Measurements from ENCODE around the gene NUCB2.

DNA sequence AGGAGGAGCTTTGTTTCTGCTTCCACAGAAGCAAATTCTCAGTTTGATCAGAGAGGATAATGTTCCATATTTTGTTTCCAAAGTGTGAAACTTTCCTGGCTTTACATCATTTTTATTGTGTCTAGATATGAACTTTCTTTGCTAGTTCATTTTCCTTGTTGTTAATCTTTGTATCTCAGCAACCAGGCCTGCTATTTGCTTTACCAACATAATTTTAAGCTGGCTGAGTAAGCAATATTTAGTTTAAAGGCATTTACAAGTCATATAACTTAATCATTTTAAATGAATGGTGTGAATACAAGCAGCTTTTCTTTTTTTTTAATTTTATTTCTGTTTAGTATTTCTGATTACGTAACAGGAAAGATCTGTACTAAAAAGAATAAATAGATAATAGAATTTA lies 15.2 kb downstream of the NUCB2 start:
- TF ChIP-seq, protein P1, sequence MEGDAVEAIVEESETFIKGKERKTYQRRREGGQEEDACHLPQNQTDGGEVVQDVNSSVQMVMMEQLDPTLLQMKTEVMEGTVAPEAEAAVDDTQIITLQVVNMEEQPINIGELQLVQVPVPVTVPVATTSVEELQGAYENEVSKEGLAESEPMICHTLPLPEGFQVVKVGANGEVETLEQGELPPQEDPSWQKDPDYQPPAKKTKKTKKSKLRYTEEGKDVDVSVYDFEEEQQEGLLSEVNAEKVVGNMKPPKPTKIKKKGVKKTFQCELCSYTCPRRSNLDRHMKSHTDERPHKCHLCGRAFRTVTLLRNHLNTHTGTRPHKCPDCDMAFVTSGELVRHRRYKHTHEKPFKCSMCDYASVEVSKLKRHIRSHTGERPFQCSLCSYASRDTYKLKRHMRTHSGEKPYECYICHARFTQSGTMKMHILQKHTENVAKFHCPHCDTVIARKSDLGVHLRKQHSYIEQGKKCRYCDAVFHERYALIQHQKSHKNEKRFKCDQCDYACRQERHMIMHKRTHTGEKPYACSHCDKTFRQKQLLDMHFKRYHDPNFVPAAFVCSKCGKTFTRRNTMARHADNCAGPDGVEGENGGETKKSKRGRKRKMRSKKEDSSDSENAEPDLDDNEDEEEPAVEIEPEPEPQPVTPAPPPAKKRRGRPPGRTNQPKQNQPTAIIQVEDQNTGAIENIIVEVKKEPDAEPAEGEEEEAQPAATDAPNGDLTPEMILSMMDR (IDR thresholded peaks at IDR 0.05 in 2 of 3, conservative IDR thresholded peaks at IDR 0.05 in 1 of 3; ENCODE audit: control insufficient read depth in 2 of 3, extremely low read depth in 1 of 3, insufficient read depth in 1 of 3, low read depth in 3 of 3, low read length in 3 of 3) = no peak
- no peak for TF ChIP-seq POLR2A (IDR thresholded peaks at IDR 0.05; ENCODE audit: low read depth, low read length)
- TF ChIP-seq EZH2 (IDR thresholded peaks at IDR 0.05; ENCODE audit: borderline replicate concordance, control insufficient read depth, low read depth, low read length) = no peak
- TF ChIP-seq NBN (IDR thresholded peaks at IDR 0.05) = no peak
- TF ChIP-seq SP1 (IDR thresholded peaks at IDR 0.05; ENCODE audit: low read depth, low read length) = no peak
- no peak for TF ChIP-seq TARDBP (IDR thresholded peaks at IDR 0.05; ENCODE audit: borderline replicate concordance)

Data from GM12878 (cell line).